GM18951 (cell line): ENCODE data around the gene CTCF.

ENCODE experiments used
- POLR2A ChIP-seq: IDR thresholded peaks from 4 replicates; pipeline ENCODE4 v1.6.1; 2011; ENCODE audit warnings: mild to moderate bottlenecking; ENCODE audit not compliant: insufficient read length, insufficient read depth; ENCODE audit errors: extremely low read depth
- in situ Hi-C: fragments of 300-500 bp; cut with MboI; formaldehyde crosslinking; loops from one replicate; pipeline ENCODE4 v1.12.0; 2022; ENCODE audit warnings: low sequenced_read_pairs, mixed read lengths, inconsistent platforms; ENCODE audit not compliant: unreplicated experiment

Gene CTCF

GRCh38 chr16:67648764-67649407 lies 86.6 kb downstream of the CTCF start:
- in situ Hi-C loops, result no loop called here
- TF ChIP-seq POLR2A, result no peak

- TF ChIP-seq POLR2A, result no peak
- in situ Hi-C loops, result no loop called here
Measured at GRCh38 chr16:67649494-67649931, 87.2 kb downstream of the CTCF start.

GRCh38 chr16:67650023-67650422 lies 87.7 kb downstream of the CTCF start:
- no peak for TF ChIP-seq POLR2A
- in situ Hi-C loops, result loop anchor here (25.0 kb wide), 1 partner anchor 387 kb away; no protein-coding TSS in a partner anchor

- in situ Hi-C loops, result loop anchor here (25.0 kb wide), 1 partner anchor 386 kb away; no protein-coding TSS in a partner anchor
- no peak for TF ChIP-seq POLR2A
Measured at GRCh38 chr16:67651039-67651438, 88.7 kb downstream of the CTCF start.

- in situ Hi-C loops, result loop anchor here (25.0 kb wide), 1 partner anchor 385 kb away; no protein-coding TSS in a partner anchor
- no peak for TF ChIP-seq POLR2A
Measured at GRCh38 chr16:67651847-67652246, 89.5 kb downstream of the CTCF start.

- in situ Hi-C loops, result loop anchor here (25.0 kb wide), 1 partner anchor 385 kb away; no protein-coding TSS in a partner anchor
- no peak for TF ChIP-seq POLR2A
Measured at GRCh38 chr16:67652578-67653127, 90.3 kb downstream of the CTCF start.

GRCh38 chr16:67653128-67653788 lies 90.9 kb downstream of the CTCF start:
- no peak for TF ChIP-seq POLR2A
- in situ Hi-C loops, result loop anchor here (25.0 kb wide), 1 partner anchor 384 kb away; no protein-coding TSS in a partner anchor

GRCh38 chr16:67653789-67654402 lies 91.6 kb downstream of the CTCF start:
- in situ Hi-C loops, result loop anchor here (25.0 kb wide), 1 partner anchor 383 kb away; no protein-coding TSS in a partner anchor
- no peak for TF ChIP-seq POLR2A

GRCh38 chr16:67654403-67654911 lies 92.1 kb downstream of the CTCF start:
- TF ChIP-seq POLR2A, result no peak
- in situ Hi-C loops, result loop anchor here (25.0 kb wide), 1 partner anchor 383 kb away; no protein-coding TSS in a partner anchor

- no peak for TF ChIP-seq POLR2A
- in situ Hi-C loops, result loop anchor here (25.0 kb wide), 1 partner anchor 382 kb away; no protein-coding TSS in a partner anchor
Measured at GRCh38 chr16:67655363-67655762, 93.0 kb downstream of the CTCF start.

- TF ChIP-seq POLR2A, result no peak
- in situ Hi-C loops, result loop anchor here (25.0 kb wide), 1 partner anchor 381 kb away; no protein-coding TSS in a partner anchor
Measured at GRCh38 chr16:67656344-67657016, 94.2 kb downstream of the CTCF start.

- TF ChIP-seq POLR2A, result no peak
- in situ Hi-C loops, result loop anchor here (25.0 kb wide), 1 partner anchor 380 kb away; no protein-coding TSS in a partner anchor
Measured at GRCh38 chr16:67657017-67657608, 94.8 kb downstream of the CTCF start.
